GM12878 (cell line): ENCODE measurements around the gene DUS4L. TPM values are rescaled to one million over a fixed set of nuclear protein-coding genes. Genes with fewer than 3 reads are reported as not detected.

Source experiments
- ATAC-seq: fragments of 200-7000 bp; cut with Tn5 transposase; 3 replicates; pipeline ENCODE4 v1.9.1; 2020; ENCODE audit warnings: mild to moderate bottlenecking, moderate library complexity
- BruUV-seq: library from RNA; stranded (reverse); fragments of 400-500 nt; replicated peaks from 2 replicates; lab custom pipeline; 2021; lab: Mats Ljungman, UMichigan
- CTCF ChIA-PET: fragments of 300-600 bp; sonication (Branson Sonifier 250); formaldehyde crosslinking; extraction: SDS; loops from one replicate; lab custom pipeline; 2021; ENCODE audit warnings: inconsistent platforms; lab: Yijun Ruan, JAX
- POLR2A ChIA-PET: fragments of 350-600 bp; formaldehyde crosslinking; extraction: SDS; loops from one replicate; lab custom pipeline; 2021; ENCODE audit warnings: inconsistent platforms; lab: Charles Lee
- RAD21 ChIA-PET: fragments of 300-600 bp; sonication (Branson Sonifier 250); formaldehyde crosslinking; loops from one replicate; lab custom pipeline; 2023; ENCODE audit warnings: antibody characterized with exemption; ENCODE audit not compliant: unreplicated experiment; lab: Charles Lee
- SMC1A ChIA-PET: fragments of 300-600 bp; sonication (Branson Sonifier 250); formaldehyde crosslinking; loops from one replicate; lab custom pipeline; 2023; ENCODE audit not compliant: unreplicated experiment, uncharacterized antibody; lab: Charles Lee
- DNase-seq: peaks from one replicate; pipeline ENCODE4 v3.0.0-alpha.2; 2011; ENCODE audit warnings: low read depth, low spot score
- FAIRE-seq: peaks from 3 replicates; lab custom pipeline; 2011; peaks lifted over from hg19 to GRCh38; lab: Jason Lieb, UNC
- H2AFZ ChIP-seq: 2 replicates; pipeline ENCODE4 v1.6.0; 2011; ENCODE audit warnings: low read depth, low read length, control low read depth; ENCODE audit not compliant: control insufficient read depth
- H3K27ac ChIP-seq: 2 replicates; pipeline ENCODE4 v1.5.1; 2011; ENCODE audit warnings: control low read depth; ENCODE audit not compliant: control insufficient read depth, insufficient read depth
- H3K27me3 ChIP-seq, 2 experiments: replicated peaks in 1 of 2; 2 replicates each; pipeline versions ENCODE4 v1.6.0 to v1.6.1; 2011; ENCODE audit warnings: low read length in 1 of 2; ENCODE audit not compliant: control insufficient read depth in 2 of 2, insufficient read depth in 2 of 2
- H3K36me3 ChIP-seq, 2 experiments: 2 replicates each; pipeline ENCODE4 v1.5.1; 2011; ENCODE audit warnings: low read length in 1 of 2; ENCODE audit not compliant: control insufficient read depth in 2 of 2, insufficient read depth in 2 of 2
- H3K4me1 ChIP-seq: 2 replicates; pipeline ENCODE4 v1.6.1; 2011; ENCODE audit warnings: mild to moderate bottlenecking, low read length, moderate library complexity, mixed read lengths; ENCODE audit not compliant: control insufficient read depth, insufficient read depth
- H3K4me2 ChIP-seq: 2 replicates; pipeline ENCODE4 v1.6.0; 2011; ENCODE audit warnings: control low read depth; ENCODE audit not compliant: control insufficient read depth, insufficient read depth
- H3K4me3 ChIP-seq: fragments of 200-600 bp; sonication (generic); 2 replicates; pipeline ENCODE4 v1.5.1; 2016
- H3K79me2 ChIP-seq: 2 replicates; pipeline ENCODE4 v1.6.0; 2011; ENCODE audit warnings: low read length; ENCODE audit not compliant: control insufficient read depth, insufficient read depth
- H3K9ac ChIP-seq: 2 replicates; pipeline ENCODE4 v1.8.0; 2011; ENCODE audit warnings: low read length, control low read depth, mixed read lengths; ENCODE audit not compliant: control insufficient read depth, insufficient read depth
- H3K9me3 ChIP-seq: replicated peaks from 3 replicates; pipeline ENCODE4 v1.5.1; 2011; ENCODE audit warnings: mild to moderate bottlenecking, low read length; ENCODE audit not compliant: control insufficient read depth, insufficient read depth
- H4K20me1 ChIP-seq: 2 replicates; pipeline ENCODE4 v1.6.0; 2011; ENCODE audit not compliant: control insufficient read depth, insufficient read depth
- ASH2L ChIP-seq: fragments of 300-600, 200-600 bp; sonication (generic); IDR thresholded peaks from 2 replicates; pipeline ENCODE4 v1.6.1; 2017; ENCODE audit warnings: low read depth, mild to moderate bottlenecking, borderline replicate concordance
- CTCF ChIP-seq, 3 experiments: IDR thresholded peaks in 2 of 3; conservative IDR thresholded peaks in 1 of 3; 2 replicates each; pipeline ENCODE4 v1.5.1; 2011; ENCODE audit warnings: low read depth in 3 of 3, low read length in 3 of 3, mild to moderate bottlenecking in 3 of 3, control low read depth in 2 of 3, moderate library complexity in 2 of 3, inconsistent platforms in 1 of 3, mixed read lengths in 1 of 3; ENCODE audit not compliant: control insufficient read depth in 2 of 3, insufficient read depth in 1 of 3; ENCODE audit errors: extremely low read depth in 1 of 3
- E4F1 ChIP-seq: fragments of 450-650 bp; IDR thresholded peaks from 2 replicates; pipeline ENCODE4 v1.6.1; 2018; ENCODE audit warnings: borderline replicate concordance, mild to moderate bottlenecking; ENCODE audit not compliant: partially characterized antibody
- EED ChIP-seq: sonication (generic); IDR thresholded peaks from 2 replicates; pipeline ENCODE4 v1.6.1; 2016; ENCODE audit warnings: antibody characterized with exemption, low read depth
- ESRRA ChIP-seq: IDR thresholded peaks from 2 replicates; pipeline ENCODE4 v1.6.1; 2012; ENCODE audit warnings: mild to moderate bottlenecking, low read length, improper control_type of control experiment
- FOXK2 ChIP-seq: fragments of 450-650 bp; IDR thresholded peaks from 2 replicates; pipeline ENCODE4 v1.6.1; 2017; ENCODE audit warnings: mild to moderate bottlenecking, moderate library complexity
- JUND ChIP-seq: IDR thresholded peaks from 2 replicates; pipeline ENCODE4 v1.6.1; 2012; ENCODE audit warnings: low read depth, mild to moderate bottlenecking, low read length, improper control_type of control experiment, moderate library complexity
- KAT2A ChIP-seq: conservative IDR thresholded peaks from 2 replicates; pipeline ENCODE4 v1.6.1; 2011; ENCODE audit warnings: low read depth, low read length; ENCODE audit not compliant: control insufficient read depth
- NFIC ChIP-seq: IDR thresholded peaks from 2 replicates; pipeline ENCODE4 v1.6.1; 2012; ENCODE audit warnings: low read depth, mild to moderate bottlenecking, inconsistent platforms, low read length, moderate library complexity
- PAX5 ChIP-seq: IDR thresholded peaks from 2 replicates; pipeline ENCODE4 v1.6.1; 2011; ENCODE audit warnings: low read depth, low read length, borderline replicate concordance
- POU2F2 ChIP-seq: IDR thresholded peaks from 3 replicates; pipeline ENCODE4 v1.6.1; 2011; ENCODE audit warnings: low read depth, mild to moderate bottlenecking, low read length, borderline replicate concordance
- SMAD5 ChIP-seq: IDR thresholded peaks from 2 replicates; pipeline ENCODE4 v1.6.1; 2016; ENCODE audit warnings: antibody characterized with exemption, low read depth
- ZBED1 ChIP-seq: IDR thresholded peaks from 2 replicates; pipeline ENCODE4 v1.6.1; 2016; ENCODE audit warnings: borderline replicate concordance
- ZBTB40 ChIP-seq: fragments of 450-650 bp; IDR thresholded peaks from 2 replicates; pipeline ENCODE4 v1.6.1; 2016; ENCODE audit warnings: mild to moderate bottlenecking, moderate library complexity, borderline replicate concordance
- whole genome bisulfite sequencing: methylation state at CpG from one replicate; pipeline ENCODE4 v1.1.6; 2016; ENCODE audit warnings: low lambda C conversion rate; ENCODE audit not compliant: insufficient replicate concordance, insufficient coverage; ENCODE audit errors: missing lambda C conversion rate; 5-methylcytosine and 5-hydroxymethylcytosine counted together
- in situ Hi-C: fragments of 300-500 bp; cut with MboI; formaldehyde crosslinking; loops from 9 replicates; pipeline ENCODE4 v1.14.3; 2018; ENCODE audit warnings: mixed read lengths
- intact Hi-C: fragments of 100-400 bp; cut with micrococcal nuclease; formaldehyde crosslinking; loops from one replicate; pipeline ENCODE4 v1.14.2; 2022; ENCODE audit not compliant: unreplicated experiment
- polyA plus RNA-seq, 11 experiments: library from polyadenylated mRNA; depleted of rRNA in 4 of 11; unstranded in 6 of 11; stranded (reverse) in 5 of 11; fragments of >200 nt; fragmentation: Nextera tagmentation in 4 of 11; fragmentation: Illumina TruSeq in 1 of 11; extraction: Ambion mirVana in 4 of 11; extraction: Trizol in 1 of 11; gene quantifications; 1 replicate in 1 of 11; 2 replicates in 10 of 11; pipeline versions ENCODE4 v1.2.1 to v1.2.3, GENCODE V29; 2011 to 2016; ENCODE audit warnings: inconsistent platforms in 2 of 11, missing spikeins in 2 of 11, low read depth in 1 of 11
- total RNA-seq, 4 experiments: library from RNA; depleted of rRNA in 3 of 4; stranded (reverse); fragments of >200 nt in 3 of 4; fragmentation: Illumina TruSeq in 1 of 4; extraction: Trizol in 1 of 4; gene quantifications; 2 replicates each; pipeline versions ENCODE4 v1.2.1 to v1.2.3, GENCODE V29; 2013 to 2021
- TF ChIP-seq, protein P1 (sequence below): fragments of 450-650 bp; IDR thresholded peaks from 2 replicates; pipeline ENCODE4 v1.6.1; 2017; ENCODE audit warnings: mild to moderate bottlenecking

The DUS4L gene
- total and polyA plus RNA-seq, 10 of the 15 experiments (the other 5 are each of a cell fraction or from before 2014, with no cell fraction given), result 5.3 to 15.3 (median 12.8) TPM

DNA sequence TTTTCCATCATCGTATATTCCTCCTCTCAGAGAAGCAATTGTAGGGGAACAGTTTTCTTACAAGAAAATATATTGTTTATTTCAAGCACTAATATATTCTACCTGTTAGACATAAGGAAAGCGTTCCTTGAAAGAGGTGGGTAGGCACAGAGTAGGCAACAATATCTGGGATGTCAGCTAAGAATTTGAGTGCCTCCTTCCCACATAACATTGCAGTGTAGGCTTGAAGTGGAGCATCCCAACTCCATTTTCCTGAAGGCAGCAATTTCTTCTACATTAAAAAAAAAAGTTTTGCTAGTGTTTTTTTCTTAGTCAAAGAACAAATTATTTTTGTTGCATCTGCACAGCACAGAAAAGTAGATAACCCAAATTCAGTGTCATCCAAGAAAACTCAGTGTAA, 37.0 kb downstream of the DUS4L start:
- no peaks in the 10 kb centered on the region for H3K27me3 ChIP-seq
- FAIRE-seq (no peak), DNase-seq (no peak), ATAC-seq (no peak)
- in situ Hi-C loops (no loop called here), intact Hi-C loops (no loop called here)
- H3K4me2 ChIP-seq, result no peak overlapping the region
- H3K4me3 ChIP-seq, result no peak overlapping the region
- H3K9ac ChIP-seq, result no peak overlapping the region
- no peaks in the 10 kb centered on the region for H3K9me3 ChIP-seq
- WGBS, result 100% methylated on average over 2 of the region's 2 CpGs
- no peaks in the 10 kb centered on the region for H3K79me2 ChIP-seq
- no peak overlapping the region for H2AFZ ChIP-seq
- no TSS peak for BruUV-seq
- RAD21 ChIA-PET, result no interaction called here
- SMC1A ChIA-PET, result interaction anchor here (0.7 kb wide), 1 partner anchor 1865 kb away, joined by 3 read pairs; no protein-coding TSS in a partner anchor
- no peak overlapping the region for H3K27ac ChIP-seq
- CTCF ChIA-PET, result no interaction called here
- POLR2A ChIA-PET, result no interaction called here
- no peaks in the 10 kb centered on the region for H4K20me1 ChIP-seq
- no peaks in the 10 kb centered on the region for H3K36me3 ChIP-seq
- H3K4me1 ChIP-seq, result no peaks in the 10 kb centered on the region
- TF ChIP-seq JUND (no peak), FOXK2 (no peak), POU2F2 (no peak), ZBTB40 (no peak), ESRRA (no peak), E4F1 (no peak), ASH2L (no peak), KAT2A (no peak), PAX5 (no peak), SMAD5 (no peak), ZBED1 (no peak), NFIC (no peak), EED (no peak), CTCF (IDR thresholded peaks at IDR 0.05 in 2 of 3, conservative IDR thresholded peaks at IDR 0.05 in 1 of 3; ENCODE audit: control insufficient read depth in 2 of 3, extremely low read depth in 1 of 3, insufficient read depth in 1 of 3, low read depth in 3 of 3, low read length in 3 of 3) (no peak)
- TF ChIP-seq, protein P1, sequence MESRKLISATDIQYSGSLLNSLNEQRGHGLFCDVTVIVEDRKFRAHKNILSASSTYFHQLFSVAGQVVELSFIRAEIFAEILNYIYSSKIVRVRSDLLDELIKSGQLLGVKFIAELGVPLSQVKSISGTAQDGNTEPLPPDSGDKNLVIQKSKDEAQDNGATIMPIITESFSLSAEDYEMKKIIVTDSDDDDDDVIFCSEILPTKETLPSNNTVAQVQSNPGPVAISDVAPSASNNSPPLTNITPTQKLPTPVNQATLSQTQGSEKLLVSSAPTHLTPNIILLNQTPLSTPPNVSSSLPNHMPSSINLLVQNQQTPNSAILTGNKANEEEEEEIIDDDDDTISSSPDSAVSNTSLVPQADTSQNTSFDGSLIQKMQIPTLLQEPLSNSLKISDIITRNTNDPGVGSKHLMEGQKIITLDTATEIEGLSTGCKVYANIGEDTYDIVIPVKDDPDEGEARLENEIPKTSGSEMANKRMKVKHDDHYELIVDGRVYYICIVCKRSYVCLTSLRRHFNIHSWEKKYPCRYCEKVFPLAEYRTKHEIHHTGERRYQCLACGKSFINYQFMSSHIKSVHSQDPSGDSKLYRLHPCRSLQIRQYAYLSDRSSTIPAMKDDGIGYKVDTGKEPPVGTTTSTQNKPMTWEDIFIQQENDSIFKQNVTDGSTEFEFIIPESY, result no peak
